NCI-H2029 (cell line): ENCODE data around the gene IGF2R.
"Not testable (repeated sequence)": the region's sequence is repeated elsewhere in the genome, so short reads cannot be mapped to it uniquely, and the experiment has no call there.

Experiments
- DNase-seq: peaks from one replicate; lab custom pipeline; 2025; lab: John Stamatoyannopoulos, UW

The IGF2R gene

DNA sequence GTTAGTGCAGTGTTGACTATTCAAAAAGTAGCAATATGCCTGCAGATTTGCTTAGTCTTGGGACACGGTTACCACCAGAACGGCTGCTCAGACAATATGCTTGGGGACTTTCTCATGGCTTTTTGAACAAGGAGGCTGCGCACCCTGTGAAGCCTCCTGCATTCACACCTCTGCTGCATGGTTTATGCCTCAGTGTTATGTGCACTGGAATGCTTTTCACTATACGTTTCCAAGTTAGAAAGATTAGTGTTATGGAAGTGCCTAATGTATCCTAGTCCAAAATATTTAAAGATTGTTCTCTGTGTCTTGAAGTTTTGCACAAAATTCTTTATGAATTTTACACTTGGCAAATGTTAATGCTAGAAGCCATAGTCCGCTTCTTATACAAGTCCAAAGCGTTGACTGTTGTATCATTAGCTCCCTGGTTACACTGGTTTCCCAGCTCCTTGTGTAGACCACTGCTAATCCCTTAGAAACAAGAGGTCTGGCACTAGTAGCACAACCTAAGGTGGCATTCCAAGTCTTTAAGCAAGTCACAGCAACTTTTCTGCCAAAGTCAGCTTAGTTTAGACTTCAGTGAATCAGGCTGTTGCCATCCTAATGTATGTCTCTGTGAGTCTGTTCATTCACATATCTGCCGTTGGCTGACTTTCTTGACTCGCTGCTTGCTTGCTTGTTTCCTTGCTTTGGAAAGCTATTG, 126.4 kb downstream of the IGF2R start:
- DNase-seq: no peak

DNA sequence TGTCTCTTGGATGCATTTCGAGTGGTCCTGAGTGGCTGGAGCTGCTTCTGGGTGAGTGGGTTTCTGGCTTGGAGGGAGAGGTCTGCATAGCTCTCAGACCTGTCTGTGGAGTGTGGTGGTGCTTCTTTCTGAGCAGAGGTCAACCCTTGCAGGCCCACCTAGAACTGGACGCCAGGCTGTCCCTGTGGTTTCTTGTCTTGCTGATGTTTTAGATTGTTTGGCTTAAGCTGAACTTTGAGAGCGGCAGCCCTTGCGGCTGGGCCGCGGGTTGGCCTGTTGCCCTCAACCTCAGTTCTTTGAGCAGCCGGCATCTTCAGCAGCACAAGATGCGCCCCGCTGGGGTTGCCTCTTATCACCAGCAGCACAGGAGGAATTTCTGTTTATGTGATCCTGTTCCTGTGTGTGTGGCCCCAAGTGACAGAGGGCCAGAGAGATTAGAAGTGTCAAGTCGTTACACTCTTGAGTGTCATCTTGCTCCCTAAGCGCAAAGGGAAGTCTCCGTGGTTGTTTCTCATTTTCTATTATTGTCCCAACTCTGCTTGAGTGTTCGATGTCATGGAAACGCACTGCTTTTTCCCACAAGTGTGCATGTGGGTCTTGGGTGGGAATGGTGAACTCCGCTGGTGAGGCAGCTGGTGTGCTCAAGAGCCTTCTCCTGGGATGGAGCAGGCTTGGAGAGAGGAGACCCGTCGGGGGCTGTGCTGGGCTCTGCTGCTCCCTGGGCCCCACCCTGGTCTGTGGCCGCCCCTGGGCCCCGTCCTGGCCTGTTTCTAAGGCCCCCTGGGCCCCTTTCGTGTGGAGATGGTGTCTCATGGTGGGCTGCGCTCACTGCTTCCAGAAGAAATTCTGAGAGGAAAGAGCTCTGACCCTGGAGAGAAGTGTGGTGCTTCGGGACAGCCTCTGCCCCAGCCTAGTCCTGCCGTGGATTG, 132.7 kb downstream of the IGF2R start:
- no peak for DNase-seq

- DNase-seq: no peak
These were observed 133.5 kb downstream of the IGF2R start for GRCh38 chr6:160102399-160102798.

DNA sequence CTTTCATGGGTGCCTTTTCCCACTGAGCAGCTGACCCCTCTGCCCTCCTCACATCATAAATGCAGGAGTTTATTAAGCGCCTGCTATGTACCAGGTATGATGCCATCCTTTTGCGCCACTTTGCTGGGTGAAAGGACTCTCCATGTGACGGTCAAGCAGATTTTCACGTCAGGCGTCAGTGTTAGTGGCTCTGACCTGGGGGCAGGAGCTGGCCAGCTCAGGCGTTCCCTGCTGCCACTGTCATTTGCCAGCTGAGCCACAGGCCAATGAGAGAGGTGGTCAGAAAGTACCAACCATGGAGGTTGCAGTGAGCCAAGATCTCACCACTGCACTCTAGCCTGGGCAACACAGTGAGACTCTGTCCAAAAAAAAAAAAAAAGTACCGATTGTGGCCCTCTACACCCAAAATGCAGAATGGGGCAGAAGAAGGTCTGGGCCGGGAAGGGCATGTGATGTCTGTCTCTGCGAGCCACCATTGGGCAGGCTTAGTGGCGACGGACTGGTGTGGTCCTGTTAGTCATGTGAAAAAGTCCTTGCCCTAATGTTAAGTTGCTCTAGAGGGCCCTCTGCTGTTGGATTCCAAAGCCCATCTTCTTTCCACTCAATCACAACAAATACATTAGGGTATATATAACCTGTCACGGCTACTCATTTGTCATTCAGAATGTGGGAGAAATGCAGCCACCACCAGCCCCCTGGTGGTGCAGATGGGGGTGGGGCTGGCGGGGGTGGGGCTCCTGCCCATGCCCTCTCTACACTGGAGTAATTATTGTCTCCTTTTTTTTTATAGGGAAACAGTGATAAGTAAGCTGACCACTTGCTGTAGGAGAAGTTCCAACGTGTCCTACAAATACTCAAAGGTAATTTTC, 134.3 kb downstream of the IGF2R start:
- peak; percentile 7 for DNase-seq

DNA sequence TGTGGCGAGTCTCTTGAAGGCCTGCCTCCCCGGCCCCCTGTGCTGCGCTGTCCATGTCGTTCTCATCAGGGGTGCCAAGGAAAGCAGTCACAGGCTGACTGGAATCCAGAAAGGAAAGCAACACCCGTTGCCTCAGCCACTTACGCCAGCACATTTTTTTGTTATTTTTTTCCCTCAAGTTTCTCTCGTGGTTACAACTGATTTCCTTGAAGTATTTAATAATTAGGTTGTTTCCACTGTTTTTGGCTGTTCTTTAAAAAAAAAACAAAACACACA, 134.9 kb downstream of the IGF2R start:
- no peak for DNase-seq

GRCh38 chr6:160104821-160105517, 136.1 kb downstream of the IGF2R start:
- DNase-seq: no peak

DNA sequence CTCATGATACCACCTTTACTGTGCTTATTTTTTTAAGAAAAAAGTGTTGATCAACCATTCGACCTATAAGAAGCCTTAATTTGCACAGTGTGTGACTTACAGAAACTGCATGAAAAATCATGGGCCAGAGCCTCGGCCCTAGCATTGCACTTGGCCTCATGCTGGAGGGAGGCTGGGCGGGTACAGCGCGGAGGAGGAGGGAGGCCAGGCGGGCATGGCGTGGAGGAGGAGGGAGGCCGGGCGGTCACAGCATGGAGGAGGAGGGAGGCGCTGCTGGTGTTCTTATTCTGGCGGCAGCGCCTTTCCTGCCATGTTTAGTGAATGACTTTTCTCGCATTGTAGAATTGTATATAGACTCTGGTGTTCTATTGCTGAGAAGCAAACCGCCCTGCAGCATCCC, 137.1 kb downstream of the IGF2R start:
- no peak for DNase-seq

DNA sequence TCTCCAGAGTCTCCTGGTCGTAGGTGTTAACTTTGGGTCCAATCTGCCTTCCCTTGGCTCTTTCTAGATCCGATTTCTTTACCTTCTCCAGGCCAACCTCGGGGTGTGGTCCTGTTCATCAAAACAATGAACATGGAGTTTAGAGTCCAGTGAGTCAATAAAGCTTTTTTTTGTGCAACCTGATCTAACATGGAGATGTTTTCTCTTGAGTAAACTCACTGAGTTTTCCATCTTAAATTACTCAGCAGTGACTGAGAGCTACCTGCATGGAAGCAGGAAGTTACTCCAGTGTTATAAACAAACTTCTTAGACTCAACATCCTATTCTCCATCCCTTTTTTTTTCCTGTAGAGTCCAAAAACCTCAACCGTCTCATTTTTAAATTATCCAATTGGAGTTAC, 137.8 kb downstream of the IGF2R start:
- DNase-seq: no peak

DNA sequence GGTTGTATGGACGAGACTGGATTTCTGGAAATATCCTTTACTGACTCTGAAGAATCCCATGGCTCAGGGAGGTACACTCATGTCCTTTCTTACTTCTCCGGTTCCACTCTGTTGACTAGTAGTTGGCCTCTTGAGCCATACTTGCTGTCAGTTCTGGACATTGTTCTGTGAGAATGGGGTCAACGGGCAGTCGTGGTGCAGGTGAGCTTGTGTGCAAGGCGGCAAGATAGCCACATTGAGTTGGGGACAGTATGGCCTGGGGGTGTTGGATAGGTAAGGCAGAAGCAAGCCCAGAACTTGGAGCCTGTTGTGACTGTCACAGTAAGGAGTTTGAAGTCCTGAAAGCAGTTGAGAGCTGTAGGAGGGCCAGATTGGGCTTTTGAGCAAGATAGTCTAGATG, 139.2 kb downstream of the IGF2R start:
- DNase-seq: no peak

DNA sequence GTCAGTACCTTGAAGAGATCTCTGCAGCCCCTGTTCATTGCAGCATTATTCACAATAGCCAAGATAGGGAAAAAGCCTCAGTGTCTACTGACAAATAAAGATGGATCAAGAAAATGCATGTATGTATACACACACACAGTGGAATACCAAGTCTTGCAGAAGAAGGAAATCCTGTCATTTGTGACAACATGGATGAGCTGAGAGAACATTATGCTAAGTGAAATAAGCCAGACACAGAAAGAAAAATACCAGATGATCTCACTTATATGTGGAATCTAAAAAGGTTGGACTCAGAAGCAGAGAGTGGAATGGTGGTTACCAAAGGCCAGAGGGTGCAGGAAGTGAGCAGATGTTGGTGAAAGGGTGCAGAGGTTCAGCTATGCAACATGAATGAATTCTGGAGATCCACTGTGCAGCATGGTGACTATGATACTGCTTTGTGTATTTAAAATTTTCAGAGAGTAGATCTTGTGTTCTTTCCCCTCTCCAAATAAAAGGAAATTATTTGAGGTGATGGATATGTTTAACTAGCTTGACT, 141.8 kb downstream of the IGF2R start:
- no peak for DNase-seq

GRCh38 chr6:160111806-160112205, 142.9 kb downstream of the IGF2R start:
- DNase-seq: no peak

GRCh38 chr6:160112628-160113299, 143.9 kb downstream of the IGF2R start:
- no peak for DNase-seq

DNA sequence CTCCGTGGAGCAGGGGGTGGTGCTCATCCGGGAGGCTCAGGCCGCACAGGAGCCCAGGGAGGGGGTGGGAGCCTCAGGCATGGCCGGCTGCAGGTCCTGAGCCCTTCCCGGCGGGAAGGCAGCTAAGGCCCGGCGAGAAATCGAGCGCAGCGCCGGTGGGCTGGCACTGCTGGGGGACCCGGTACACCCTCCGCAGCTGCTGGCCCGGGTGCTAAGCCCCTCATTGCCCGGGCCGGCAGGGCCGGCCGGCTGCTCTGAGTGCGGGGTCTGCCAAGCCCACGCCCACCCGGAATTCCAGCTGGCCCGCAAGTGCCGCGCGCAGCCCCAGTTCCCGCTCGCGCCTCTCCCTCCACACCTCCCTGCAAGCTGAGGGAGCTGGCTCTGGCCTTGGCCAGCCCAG, 145.7 kb downstream of the IGF2R start:
- DNase-seq: not testable (repeated sequence)

GRCh38 chr6:160115421-160115820, 146.5 kb downstream of the IGF2R start:
- DNase-seq: no peak

DNA sequence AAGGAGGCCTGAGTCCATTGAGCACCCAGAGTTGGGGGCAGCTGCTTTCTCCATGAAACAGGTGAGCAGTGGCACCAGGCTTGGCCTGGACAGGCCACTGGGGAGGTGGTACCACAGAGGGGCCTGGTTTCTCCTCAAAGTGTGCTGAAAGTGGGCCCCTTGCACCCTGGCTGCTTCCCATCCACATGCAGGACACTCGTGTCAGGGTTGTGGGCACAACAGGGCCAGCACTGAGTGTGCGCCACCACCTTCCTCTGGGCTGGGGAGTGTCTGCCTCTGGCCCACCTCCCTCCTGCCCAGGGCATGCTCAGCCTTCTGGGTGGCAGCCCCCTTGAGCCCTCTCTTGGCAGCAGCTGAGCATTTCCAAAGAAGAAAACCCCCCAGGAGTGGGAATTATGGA, 147.5 kb downstream of the IGF2R start:
- no peak for DNase-seq

DNA sequence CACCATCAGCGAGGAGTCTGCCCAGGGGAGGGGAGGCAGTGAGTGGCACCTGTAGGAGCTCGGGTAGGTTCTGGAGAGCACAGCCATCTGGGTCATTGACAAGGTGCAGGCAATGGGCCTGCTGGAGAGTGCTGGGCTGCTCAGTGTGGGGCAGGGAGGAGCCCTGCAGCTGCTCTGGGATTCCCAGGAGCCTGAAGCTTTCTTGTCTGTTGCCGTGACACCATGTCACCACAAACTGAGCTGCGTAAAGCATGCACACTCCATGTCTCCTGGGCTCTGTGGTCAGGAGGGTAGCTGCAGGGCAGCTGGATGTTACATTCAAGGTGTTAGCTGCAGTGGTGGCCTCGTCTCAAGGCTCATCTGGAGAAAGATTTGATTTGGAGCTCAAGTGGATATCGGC, 148.3 kb downstream of the IGF2R start:
- DNase-seq: no peak

- DNase-seq: no peak
These were observed 149.8 kb downstream of the IGF2R start for GRCh38 chr6:160118620-160119229.

GRCh38 chr6:160120087-160120486, 151.2 kb downstream of the IGF2R start:
- no peak for DNase-seq

- DNase-seq: no peak
These were observed 152.7 kb downstream of the IGF2R start, which contains the start of gene SLC22A1 for GRCh38 chr6:160121558-160121957. Gene SLC22A1, plus strand, starts transcription at chr6:160121815. Its CDS starts 121 bp downstream, at chr6:160121936.

DNA sequence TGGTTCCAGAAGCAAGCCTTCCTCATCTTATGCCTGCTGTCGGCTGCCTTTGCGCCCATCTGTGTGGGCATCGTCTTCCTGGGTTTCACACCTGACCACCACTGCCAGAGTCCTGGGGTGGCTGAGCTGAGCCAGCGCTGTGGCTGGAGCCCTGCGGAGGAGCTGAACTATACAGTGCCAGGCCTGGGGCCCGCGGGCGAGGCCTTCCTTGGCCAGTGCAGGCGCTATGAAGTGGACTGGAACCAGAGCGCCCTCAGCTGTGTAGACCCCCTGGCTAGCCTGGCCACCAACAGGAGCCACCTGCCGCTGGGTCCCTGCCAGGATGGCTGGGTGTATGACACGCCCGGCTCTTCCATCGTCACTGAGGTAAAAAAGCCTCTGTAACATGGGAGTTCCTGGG, 153.1 kb downstream of the IGF2R start:
- DNase-seq: no peak

DNA sequence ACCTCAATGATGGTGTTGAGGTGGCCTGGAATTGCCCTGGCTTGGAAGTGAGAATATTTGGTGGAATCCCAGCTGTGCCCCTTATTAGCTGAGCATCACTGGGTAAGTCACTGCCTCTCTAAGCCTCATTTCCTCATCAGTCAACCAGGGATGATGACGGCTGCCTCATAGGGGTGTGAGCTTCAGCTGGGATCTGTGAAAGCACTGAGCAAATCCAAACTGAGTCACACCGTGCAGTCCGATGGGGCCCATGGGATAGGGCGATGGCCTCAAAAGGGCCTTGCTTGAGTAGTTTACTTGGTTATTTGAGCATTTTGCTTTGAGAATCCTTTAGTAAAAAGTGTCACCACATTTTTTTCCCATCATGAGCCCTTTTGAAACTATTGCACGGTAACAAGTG, 153.9 kb downstream of the IGF2R start:
- no peak for DNase-seq
